ENCODE results near the gene SMARCC2. TPM values are rescaled to one million over a fixed set of nuclear protein-coding genes. Genes with fewer than 3 reads are reported as not detected.

The SMARCC2 gene
- total and polyA plus RNA-seq, 2 of the 13 experiments (the other 11 are each of a cell fraction or from before 2014, with no cell fraction given), result 21.3 to 24.1 TPM

DNA sequence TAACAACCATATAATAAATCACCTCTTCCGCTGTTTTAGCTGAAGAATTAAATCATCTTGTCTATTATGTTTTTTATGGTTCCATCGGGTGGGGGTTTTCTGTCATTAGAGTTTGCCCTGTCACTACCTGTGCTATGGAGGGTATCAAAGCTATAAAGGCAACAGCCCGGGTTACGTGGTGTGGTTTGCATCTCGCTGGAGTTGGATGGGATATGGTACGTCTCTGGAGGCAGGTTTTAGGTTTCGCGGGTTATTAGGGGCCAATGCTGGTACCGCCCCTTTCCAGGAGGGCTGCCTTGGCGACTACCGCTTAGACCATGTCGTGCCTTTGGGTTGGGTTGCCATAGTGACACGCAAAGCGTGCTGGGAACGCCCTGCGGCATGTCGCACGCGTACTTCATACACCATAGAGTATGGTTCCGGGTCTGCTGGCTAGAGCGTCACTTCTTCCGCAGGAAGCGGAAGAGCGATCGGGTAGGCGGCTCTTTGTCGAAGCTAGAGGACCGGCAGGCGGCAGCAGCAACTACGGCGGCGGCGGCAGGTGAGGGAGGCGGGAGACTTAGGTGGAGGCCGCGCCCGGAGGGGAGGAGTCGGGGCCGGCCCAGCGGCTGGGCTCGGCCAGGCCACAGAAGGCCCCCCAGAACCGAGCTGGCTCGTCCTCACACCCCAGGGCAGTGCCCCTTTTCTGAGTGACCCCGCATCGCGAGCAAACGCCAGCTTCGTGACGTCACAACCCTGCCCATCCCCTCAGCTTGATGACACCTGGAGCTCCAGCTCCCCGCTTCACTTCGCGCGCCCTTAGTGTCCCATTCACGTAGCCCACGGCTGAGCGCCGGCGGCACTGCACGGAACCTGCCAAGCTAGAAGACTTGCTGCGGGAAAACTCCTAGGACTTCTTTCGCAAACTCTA lies 71.2 kb downstream of the SMARCC2 start, which contains the start of gene ZC3H10 (continued):
- TF ChIP-seq MTERF4 (CRISPR knock-in tag; IDR thresholded peaks at IDR 0.05) (peak; percentile 94), SALL2 (CRISPR knock-in tag; IDR thresholded peaks at IDR 0.05) (peak; percentile 89), PAX8 (CRISPR knock-in tag; IDR thresholded peaks at IDR 0.05; ENCODE audit: borderline replicate concordance) (no peak), ZNF501 (CRISPR knock-in tag; IDR thresholded peaks at IDR 0.05) (peak; percentile 80), ZNF883 (CRISPR knock-in tag; IDR thresholded peaks at IDR 0.05; ENCODE audit: not compliant biosample characterization) (peak; percentile 66), KLF9 (CRISPR knock-in tag; IDR thresholded peaks at IDR 0.05; ENCODE audit: low read depth) (peak; percentile 89), ZNF558 (CRISPR knock-in tag; IDR thresholded peaks at IDR 0.05; ENCODE audit: borderline replicate concordance) (0 out of 2 replicates have a peak, but pooled peaks have one; percentile 56), ETV5 (CRISPR knock-in tag; IDR thresholded peaks at IDR 0.05; ENCODE audit: borderline replicate concordance) (peak; percentile 93), FOXJ3 (CRISPR knock-in tag; IDR thresholded peaks at IDR 0.05; ENCODE audit: borderline replicate concordance) (0 out of 2 replicates have a peak, but pooled peaks have one; percentile 13), ZNF33B (CRISPR knock-in tag; IDR thresholded peaks at IDR 0.05) (no peak), MXD3 (CRISPR knock-in tag; IDR thresholded peaks at IDR 0.05) (peak; percentile 45; the same call in 1 of the 2 replicates), ZMYM3 (CRISPR knock-in tag; IDR thresholded peaks at IDR 0.05) (peak; percentile 35; the same call in 1 of the 2 replicates), ZNF878 (CRISPR knock-in tag; IDR thresholded peaks at IDR 0.05) (peak; percentile 82), MATR3 (CRISPR knock-in tag; IDR thresholded peaks at IDR 0.05) (no peak), POLR2A (IDR thresholded peaks at IDR 0.05; ENCODE audit: insufficient read depth in 1 of 2, low read depth in 2 of 2, low read length in 2 of 2) (peak; percentile 99), SNAPC5 (CRISPR knock-in tag; IDR thresholded peaks at IDR 0.05; ENCODE audit: borderline replicate concordance) (peak; percentile 78; the same call in 1 of the 2 replicates), DNMT1 (CRISPR knock-in tag; IDR thresholded peaks at IDR 0.05) (no peak)
- TF ChIP-seq, protein P1, sequence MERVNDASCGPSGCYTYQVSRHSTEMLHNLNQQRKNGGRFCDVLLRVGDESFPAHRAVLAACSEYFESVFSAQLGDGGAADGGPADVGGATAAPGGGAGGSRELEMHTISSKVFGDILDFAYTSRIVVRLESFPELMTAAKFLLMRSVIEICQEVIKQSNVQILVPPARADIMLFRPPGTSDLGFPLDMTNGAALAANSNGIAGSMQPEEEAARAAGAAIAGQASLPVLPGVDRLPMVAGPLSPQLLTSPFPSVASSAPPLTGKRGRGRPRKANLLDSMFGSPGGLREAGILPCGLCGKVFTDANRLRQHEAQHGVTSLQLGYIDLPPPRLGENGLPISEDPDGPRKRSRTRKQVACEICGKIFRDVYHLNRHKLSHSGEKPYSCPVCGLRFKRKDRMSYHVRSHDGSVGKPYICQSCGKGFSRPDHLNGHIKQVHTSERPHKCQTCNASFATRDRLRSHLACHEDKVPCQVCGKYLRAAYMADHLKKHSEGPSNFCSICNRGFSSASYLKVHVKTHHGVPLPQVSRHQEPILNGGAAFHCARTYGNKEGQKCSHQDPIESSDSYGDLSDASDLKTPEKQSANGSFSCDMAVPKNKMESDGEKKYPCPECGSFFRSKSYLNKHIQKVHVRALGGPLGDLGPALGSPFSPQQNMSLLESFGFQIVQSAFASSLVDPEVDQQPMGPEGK (CRISPR knock-in tag; IDR thresholded peaks at IDR 0.05), result 0 out of 2 replicates have a peak, but pooled peaks have one; percentile 18
- TF ChIP-seq, protein P2, sequence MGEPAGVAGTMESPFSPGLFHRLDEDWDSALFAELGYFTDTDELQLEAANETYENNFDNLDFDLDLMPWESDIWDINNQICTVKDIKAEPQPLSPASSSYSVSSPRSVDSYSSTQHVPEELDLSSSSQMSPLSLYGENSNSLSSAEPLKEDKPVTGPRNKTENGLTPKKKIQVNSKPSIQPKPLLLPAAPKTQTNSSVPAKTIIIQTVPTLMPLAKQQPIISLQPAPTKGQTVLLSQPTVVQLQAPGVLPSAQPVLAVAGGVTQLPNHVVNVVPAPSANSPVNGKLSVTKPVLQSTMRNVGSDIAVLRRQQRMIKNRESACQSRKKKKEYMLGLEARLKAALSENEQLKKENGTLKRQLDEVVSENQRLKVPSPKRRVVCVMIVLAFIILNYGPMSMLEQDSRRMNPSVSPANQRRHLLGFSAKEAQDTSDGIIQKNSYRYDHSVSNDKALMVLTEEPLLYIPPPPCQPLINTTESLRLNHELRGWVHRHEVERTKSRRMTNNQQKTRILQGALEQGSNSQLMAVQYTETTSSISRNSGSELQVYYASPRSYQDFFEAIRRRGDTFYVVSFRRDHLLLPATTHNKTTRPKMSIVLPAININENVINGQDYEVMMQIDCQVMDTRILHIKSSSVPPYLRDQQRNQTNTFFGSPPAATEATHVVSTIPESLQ (CRISPR knock-in tag; conservative IDR thresholded peaks at IDR 0.05), result 0 out of 2 replicates have a peak, but pooled peaks have one; percentile 65
- TF ChIP-seq, protein P3, sequence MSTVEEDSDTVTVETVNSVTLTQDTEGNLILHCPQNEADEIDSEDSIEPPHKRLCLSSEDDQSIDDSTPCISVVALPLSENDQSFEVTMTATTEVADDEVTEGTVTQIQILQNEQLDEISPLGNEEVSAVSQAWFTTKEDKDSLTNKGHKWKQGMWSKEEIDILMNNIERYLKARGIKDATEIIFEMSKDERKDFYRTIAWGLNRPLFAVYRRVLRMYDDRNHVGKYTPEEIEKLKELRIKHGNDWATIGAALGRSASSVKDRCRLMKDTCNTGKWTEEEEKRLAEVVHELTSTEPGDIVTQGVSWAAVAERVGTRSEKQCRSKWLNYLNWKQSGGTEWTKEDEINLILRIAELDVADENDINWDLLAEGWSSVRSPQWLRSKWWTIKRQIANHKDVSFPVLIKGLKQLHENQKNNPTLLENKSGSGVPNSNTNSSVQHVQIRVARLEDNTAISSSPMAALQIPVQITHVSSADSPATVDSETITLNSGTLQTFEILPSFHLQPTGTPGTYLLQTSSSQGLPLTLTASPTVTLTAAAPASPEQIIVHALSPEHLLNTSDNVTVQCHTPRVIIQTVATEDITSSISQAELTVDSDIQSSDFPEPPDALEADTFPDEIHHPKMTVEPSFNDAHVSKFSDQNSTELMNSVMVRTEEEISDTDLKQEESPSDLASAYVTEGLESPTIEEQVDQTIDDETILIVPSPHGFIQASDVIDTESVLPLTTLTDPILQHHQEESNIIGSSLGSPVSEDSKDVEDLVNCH (CRISPR knock-in tag; IDR thresholded peaks at IDR 0.05), result no peak
